Spleen (tissue), 11 donors: ENCODE measurements around the gene FAAP20. TPM values are rescaled to one million over a fixed set of nuclear protein-coding genes. Genes with fewer than 3 reads are reported as not detected.

Experiments used
- DNase-seq: peaks from one replicate; pipeline ENCODE4 v3.0.0-alpha.2; 2020
- H3K27ac ChIP-seq, 8 donors: fragments of 200-600 bp; sonication (generic) in 7 of 8; 1 replicate in 4 of 8; 2 replicates in 4 of 8; pipeline versions ENCODE4 v1.5.0 to v1.8.0; 2016 to 2021; ENCODE audit warnings: inconsistent platforms in 4 of 8, mild to moderate bottlenecking in 4 of 8, moderate library complexity in 1 of 8
- H3K27me3 ChIP-seq, 7 donors: fragments of 200-600 bp; sonication (generic) in 6 of 7; replicated peaks in 1 of 7; 1 replicate in 4 of 7; 2 replicates in 3 of 7; pipeline versions ENCODE4 v1.5.0 to v1.8.0; 2016 to 2021; ENCODE audit warnings: inconsistent platforms in 3 of 7, mild to moderate bottlenecking in 1 of 7
- H3K36me3 ChIP-seq, 6 donors: fragments of 200-600 bp; sonication (generic) in 5 of 6; 1 replicate in 4 of 6; 2 replicates in 2 of 6; pipeline versions ENCODE4 v1.5.0 to v1.8.0; 2016 to 2021; ENCODE audit warnings: inconsistent platforms in 2 of 6
- H3K4me1 ChIP-seq, 6 donors: fragments of 200-600 bp; sonication (generic) in 5 of 6; 1 replicate in 3 of 6; 2 replicates in 3 of 6; pipeline versions ENCODE4 v1.5.0 to v1.8.0; 2016 to 2021; ENCODE audit warnings: inconsistent platforms in 3 of 6
- H3K4me3 ChIP-seq, 8 donors: fragments of 200-600 bp; sonication (generic) in 7 of 8; 1 replicate in 4 of 8; 2 replicates in 4 of 8; pipeline versions ENCODE4 v1.5.0 to v1.8.0; 2016 to 2021; ENCODE audit warnings: inconsistent platforms in 4 of 8, mild to moderate bottlenecking in 4 of 8, moderate library complexity in 2 of 8
- H3K9me3 ChIP-seq, 8 donors: fragments of 200-600 bp; sonication (generic) in 7 of 8; 1 replicate in 4 of 8; 2 replicates in 4 of 8; pipeline versions ENCODE4 v1.5.0 to v1.8.0; 2016 to 2021; ENCODE audit warnings: inconsistent platforms in 4 of 8
- CTCF ChIP-seq, 11 experiments: fragments of 200-600 bp in 7 of 11; fragments of 450-650 bp in 4 of 11; sonication (generic) in 4 of 11; IDR thresholded peaks in 8 of 11; conservative IDR thresholded peaks in 3 of 11; 1 replicate in 7 of 11; 2 replicates in 4 of 11; pipeline versions ENCODE4 v1.4.0 to v1.8.0; 2016 to 2021; ENCODE audit warnings: antibody characterized with exemption in 11 of 11, inconsistent platforms in 4 of 11, mild to moderate bottlenecking in 1 of 11
- POLR2A ChIP-seq, 3 donors: fragments of 450-650 bp; IDR thresholded peaks; one replicate each; pipeline ENCODE4 v1.5.1; 2017; ENCODE audit warnings: antibody characterized with exemption in 3 of 3, mild to moderate bottlenecking in 1 of 3
- POLR2AphosphoS5 ChIP-seq, 3 donors: sonication (generic); formaldehyde crosslinking; IDR thresholded peaks; one replicate each; pipeline ENCODE4 v1.5.1; 2017; ENCODE audit warnings: antibody characterized with exemption in 3 of 3
- WGBS, 5 donors: extraction: QIAGEN DNeasy Blood & Tissue Kit in 3 of 5; methylation state at CpG; one replicate each; pipeline versions ENCODE4 v1.1.5 to v1.1.7; 2013 to 2018; 5-methylcytosine and 5-hydroxymethylcytosine counted together
- intact Hi-C: fragments of 100-400 bp; cut with DNase I; formaldehyde crosslinking; loops from one replicate; pipeline ENCODE4 v1.15.0; 2023; ENCODE audit warnings: low total_unique reads
- polyA plus RNA-seq, 3 donors: library from polyadenylated mRNA; stranded (reverse); fragments of 200-250 nt; gene quantifications; one replicate each; pipeline ENCODE4 v1.2.1, GENCODE V29; 2013
- total RNA-seq, 7 donors: library from RNA; depleted of rRNA in 3 of 7; stranded (reverse); fragments of >200 nt in 3 of 7; fragmentation: NEBNext Ultra II Directional in 4 of 7; extraction: Animal tissue kit (Norgen Biotek cat#: 25700) in 4 of 7; gene quantifications; one replicate each; pipeline versions ENCODE4 v1.1.0 to v1.2.1, GENCODE V29; 2016 to 2021
- donor health status: healthy with polysubstance abuse.
- donor health status: DM: no; HTN: no; CAD: no; lungs with moderate emphysema.
- donor health status: DM: no; HTN: no; CAD: no.
- donor health status: Bipolar disorder and iron deficiency.
- donor health status: healthy.
- donor health status: DM: no; HTN: no; CAD: no.
- donor health status: DM: yes; HTN: yes; CAD: no.

FAAP20 gene
- total and polyA plus RNA-seq, 10 donors: 20.6 to 113 (median 52.0) TPM

GRCh38 chr1:2224170-2224584 is 29.6 kb upstream of the FAAP20 start:
- H3K9me3 ChIP-seq: no peaks in the 10 kb centered on the region
- no peak overlapping the region for H3K4me3 ChIP-seq
- H3K4me1 ChIP-seq: peaks cover 5 to 35% (median 19%) of the 10 kb centered on the region in 6 donors
- WGBS, 5 donors: 72 to 81% (median 80%) methylated on average over 5 to 7 of the region's 7 CpGs
- H3K27ac ChIP-seq: peak overlapping the region in 3 of 8 donors; percentile 6 to 12 (median 10)
- intact Hi-C loops: no loop called here
- no peaks in the 10 kb centered on the region for H3K36me3 ChIP-seq
- peaks cover 0 to 8% (median 0%) of the 10 kb centered on the region in 7 donors for H3K27me3 ChIP-seq
- TF ChIP-seq CTCF (IDR thresholded peaks at IDR 0.05 in 8 of 11, conservative IDR thresholded peaks at IDR 0.05 in 3 of 11): no peak
- no peak for TF ChIP-seq POLR2AphosphoS5 (IDR thresholded peaks at IDR 0.05)
- TF ChIP-seq POLR2A (IDR thresholded peaks at IDR 0.05): no peak
- no peak for DNase-seq

- intact Hi-C loops: no loop called here
- no peak for DNase-seq
- H3K9me3 ChIP-seq: no peaks in the 10 kb centered on the region
- H3K27me3 ChIP-seq: peaks cover 0 to under 1% (median 0%) of the 10 kb centered on the region in 7 donors
- no peak overlapping the region for H3K4me3 ChIP-seq
- H3K36me3 ChIP-seq: no peaks in the 10 kb centered on the region
- WGBS, 5 donors: 72 to 88% (median 85%) methylated on average over 3 of the region's 3 CpGs
- no peak overlapping the region for H3K27ac ChIP-seq
- H3K4me1 ChIP-seq: peaks cover 0 to 32% (median 15%) of the 10 kb centered on the region in 6 donors
- TF ChIP-seq POLR2AphosphoS5 (IDR thresholded peaks at IDR 0.05) (no peak), POLR2A (IDR thresholded peaks at IDR 0.05) (no peak), CTCF (IDR thresholded peaks at IDR 0.05 in 8 of 11, conservative IDR thresholded peaks at IDR 0.05 in 3 of 11) (no peak)
These were observed 26.7 kb upstream of the FAAP20 start for GRCh38 chr1:2221271-2221670.

GRCh38 chr1:2216767-2217058 is 22.1 kb upstream of the FAAP20 start:
- DNase-seq: no peak
- Histone ChIP-seq H3K9me3 (no peaks in the 10 kb centered on the region), H3K4me1 (peaks cover 17 to 55% (median 48%) of the 10 kb centered on the region in 6 donors), H3K36me3 (no peaks in the 10 kb centered on the region), H3K27ac (peak overlapping the region in 5 of 8 donors; percentile 89 to 96 (median 93)), H3K4me3 (no peak overlapping the region), H3K27me3 (peaks cover 0 to 19% (median 0%) of the 10 kb centered on the region in 7 donors)
- intact Hi-C loops: no loop called here
- peak in 1 of 3 donors; percentile 1 for TF ChIP-seq POLR2AphosphoS5 (IDR thresholded peaks at IDR 0.05)
- no peak for TF ChIP-seq CTCF (IDR thresholded peaks at IDR 0.05 in 8 of 11, conservative IDR thresholded peaks at IDR 0.05 in 3 of 11)
- WGBS, 5 donors: 68 to 89% (median 76%) methylated on average over 6 to 7 of the region's 7 CpGs

GRCh38 chr1:2215909-2216766 is 21.6 kb upstream of the FAAP20 start:
- Histone ChIP-seq H3K27me3 (peaks cover 0 to 19% (median 0%) of the 10 kb centered on the region in 7 donors), H3K4me3 (no peak overlapping the region), H3K36me3 (no peaks in the 10 kb centered on the region), H3K9me3 (no peaks in the 10 kb centered on the region), H3K27ac (peak overlapping the region in 6 of 8 donors; percentile 86 to 96 (median 92)), H3K4me1 (peaks cover 17 to 57% (median 49%) of the 10 kb centered on the region in 6 donors)
- intact Hi-C loops: no loop called here
- WGBS, 5 donors: 82 to 89% (median 88%) methylated on average over 14 to 25 of the region's 25 CpGs
- DNase-seq: no peak
- TF ChIP-seq CTCF (IDR thresholded peaks at IDR 0.05 in 8 of 11, conservative IDR thresholded peaks at IDR 0.05 in 3 of 11) (no peak), POLR2A (IDR thresholded peaks at IDR 0.05) (no peak), POLR2AphosphoS5 (IDR thresholded peaks at IDR 0.05) (peak in 1 of 3 donors; percentile 4)
